Measurements from ENCODE around the gene MRPL51.
"Not testable (repeated sequence)": the region's sequence is repeated elsewhere in the genome, so short reads cannot be mapped to it uniquely, and the experiment has no call there.

The MRPL51 gene

DNA sequence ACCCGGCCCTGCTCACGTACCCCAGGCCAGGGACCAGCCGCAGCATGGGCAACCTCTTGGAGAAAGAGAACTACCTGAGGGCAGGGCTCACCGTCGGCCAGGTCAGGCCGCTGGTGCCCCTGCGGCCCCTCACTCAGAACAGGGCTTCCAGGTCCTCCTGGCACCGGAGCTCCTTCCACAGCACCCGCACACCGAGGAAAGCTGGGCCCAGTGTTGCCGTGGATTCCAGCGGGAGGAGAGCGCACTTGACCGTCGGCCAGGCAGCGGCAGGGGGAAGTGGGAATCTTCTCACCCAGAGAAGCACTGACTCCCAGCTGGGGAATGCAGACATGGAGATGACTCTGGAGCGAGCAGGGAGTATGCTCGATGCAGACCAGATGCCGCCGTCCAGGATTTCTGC is 14.6 kb downstream of the MRPL51 start:
- no peak for DNase-seq

DNA sequence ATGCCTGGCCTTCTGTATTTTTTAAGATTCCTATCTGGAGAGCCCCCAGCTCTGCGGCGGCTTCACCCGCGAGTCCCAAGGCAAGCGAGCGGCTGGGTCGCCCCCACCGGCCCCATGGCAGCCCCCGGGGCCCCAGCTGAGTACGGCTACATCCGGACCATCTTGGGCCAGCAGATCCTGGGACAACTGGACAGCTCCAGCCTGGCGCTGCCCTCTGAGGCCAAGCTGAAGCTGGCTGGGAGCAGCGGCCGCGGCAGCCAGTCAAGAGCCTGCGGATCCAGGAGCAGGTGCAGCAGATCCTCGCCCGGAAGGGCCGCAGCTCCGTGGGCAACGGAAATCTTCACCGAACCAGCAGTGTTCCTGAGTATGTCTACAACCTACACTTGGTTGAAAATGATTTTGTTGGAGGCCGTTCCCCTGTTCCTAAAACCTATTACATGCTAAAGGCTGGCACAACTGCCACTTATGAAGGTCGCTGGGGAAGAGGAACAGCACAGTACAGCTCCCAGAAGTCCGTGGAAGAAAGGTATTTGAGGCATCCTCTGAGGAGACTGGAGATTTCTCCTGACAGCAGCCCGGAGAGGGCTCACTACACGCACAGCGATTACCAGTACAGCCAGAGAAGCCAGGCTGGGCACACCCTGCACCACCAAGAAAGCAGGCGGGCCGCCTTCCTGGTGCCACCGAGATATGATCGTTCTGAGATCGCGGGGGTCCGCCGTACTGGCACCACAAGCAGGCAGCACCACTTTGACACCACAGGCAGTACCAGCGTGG is 15.3 kb downstream of the MRPL51 start:
- not testable (repeated sequence) for DNase-seq

DNA sequence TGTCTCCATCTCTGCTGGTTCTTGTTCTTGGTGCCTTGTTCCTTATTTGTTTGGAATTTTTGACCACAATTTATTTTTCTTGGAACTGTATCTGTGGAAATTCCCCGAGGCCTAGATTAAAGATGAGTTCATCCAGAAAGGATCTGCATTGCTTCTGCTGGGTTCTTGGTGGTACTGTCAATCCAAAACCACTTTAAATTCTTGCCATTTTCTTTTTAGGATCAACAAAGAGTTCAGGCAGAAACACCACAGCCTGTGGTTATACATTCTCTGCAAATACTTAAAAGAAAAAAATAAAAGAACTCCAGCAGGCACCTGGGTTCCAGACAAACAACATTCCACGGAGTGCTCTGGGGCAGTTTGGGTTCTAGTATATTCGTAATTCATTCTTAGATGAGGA is 16.6 kb downstream of the MRPL51 start:
- no peak for DNase-seq

DNA sequence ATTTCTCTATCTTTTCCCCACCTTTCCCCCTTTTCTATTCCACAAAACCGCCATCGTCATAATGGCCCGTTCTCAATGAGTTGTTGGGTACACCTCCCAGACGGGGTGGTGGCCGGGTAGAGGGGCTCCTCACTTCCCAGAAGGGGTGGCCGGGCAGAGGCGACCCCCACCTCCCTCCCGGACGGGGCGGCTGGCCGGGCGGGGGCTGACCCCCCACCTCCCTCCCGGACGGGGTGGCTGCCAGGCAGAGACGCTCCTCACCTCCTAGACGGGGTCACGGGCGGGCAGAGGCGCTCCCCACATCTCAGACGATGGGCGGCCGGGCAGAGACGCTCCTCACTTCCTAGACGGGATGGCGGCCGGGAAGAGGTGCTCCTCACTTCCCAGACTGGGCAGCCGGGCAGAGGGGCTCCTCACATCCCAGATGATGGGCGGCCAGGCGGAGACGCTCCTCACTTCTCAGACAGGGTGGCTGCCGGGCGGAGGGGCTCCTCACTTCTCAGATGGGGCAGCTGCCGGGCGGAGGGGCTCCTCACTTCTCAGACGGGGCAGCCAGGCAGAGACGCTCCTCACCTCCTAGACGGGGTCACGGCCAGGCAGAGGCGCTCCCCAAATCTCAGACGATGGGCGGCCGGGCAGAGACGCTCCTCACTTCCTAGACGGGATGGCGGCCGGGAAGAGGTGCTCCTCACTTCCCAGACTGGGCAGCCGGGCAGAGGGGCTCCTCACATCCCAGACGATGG is 17.7 kb downstream of the MRPL51 start:
- DNase-seq = not testable (repeated sequence)

DNA sequence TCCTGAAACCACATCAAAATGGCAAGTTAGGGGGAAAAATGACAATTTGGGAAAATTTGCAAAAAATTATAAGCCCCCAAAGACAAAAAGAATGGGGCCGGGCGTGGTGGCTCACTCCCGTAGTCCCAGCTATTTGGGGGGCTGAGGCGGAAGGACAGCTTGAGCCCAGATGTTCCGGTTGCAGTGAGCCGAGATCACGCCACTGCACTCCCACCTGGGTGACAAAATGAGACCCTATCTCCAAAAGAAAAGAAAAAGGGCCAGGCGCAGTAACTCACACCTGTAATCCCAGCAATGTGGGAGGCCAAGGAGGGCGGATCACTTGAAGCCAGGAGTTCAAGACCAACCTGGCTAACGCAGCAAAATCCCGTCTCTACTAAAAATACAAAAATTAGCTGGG is 20.6 kb downstream of the MRPL51 start:
- DNase-seq = no peak

DNA sequence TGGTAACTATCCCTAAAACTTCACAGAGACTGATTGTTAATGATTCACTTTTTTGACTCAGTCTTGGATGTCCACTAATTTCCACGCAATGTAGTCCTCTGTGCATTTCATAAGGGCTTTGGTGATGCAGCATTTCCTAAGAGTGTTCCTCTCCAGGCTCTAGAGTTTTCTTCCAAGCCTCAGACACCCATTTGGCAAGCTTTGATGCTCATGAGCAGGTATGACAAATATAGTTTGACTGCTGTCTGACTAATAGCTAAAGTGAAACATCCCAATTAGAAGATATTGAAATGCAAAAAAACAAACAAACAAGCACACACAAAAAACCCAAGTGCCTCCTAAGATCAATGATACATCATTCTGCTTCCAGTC is 21.1 kb downstream of the MRPL51 start:
- DNase-seq = no peak

DNA sequence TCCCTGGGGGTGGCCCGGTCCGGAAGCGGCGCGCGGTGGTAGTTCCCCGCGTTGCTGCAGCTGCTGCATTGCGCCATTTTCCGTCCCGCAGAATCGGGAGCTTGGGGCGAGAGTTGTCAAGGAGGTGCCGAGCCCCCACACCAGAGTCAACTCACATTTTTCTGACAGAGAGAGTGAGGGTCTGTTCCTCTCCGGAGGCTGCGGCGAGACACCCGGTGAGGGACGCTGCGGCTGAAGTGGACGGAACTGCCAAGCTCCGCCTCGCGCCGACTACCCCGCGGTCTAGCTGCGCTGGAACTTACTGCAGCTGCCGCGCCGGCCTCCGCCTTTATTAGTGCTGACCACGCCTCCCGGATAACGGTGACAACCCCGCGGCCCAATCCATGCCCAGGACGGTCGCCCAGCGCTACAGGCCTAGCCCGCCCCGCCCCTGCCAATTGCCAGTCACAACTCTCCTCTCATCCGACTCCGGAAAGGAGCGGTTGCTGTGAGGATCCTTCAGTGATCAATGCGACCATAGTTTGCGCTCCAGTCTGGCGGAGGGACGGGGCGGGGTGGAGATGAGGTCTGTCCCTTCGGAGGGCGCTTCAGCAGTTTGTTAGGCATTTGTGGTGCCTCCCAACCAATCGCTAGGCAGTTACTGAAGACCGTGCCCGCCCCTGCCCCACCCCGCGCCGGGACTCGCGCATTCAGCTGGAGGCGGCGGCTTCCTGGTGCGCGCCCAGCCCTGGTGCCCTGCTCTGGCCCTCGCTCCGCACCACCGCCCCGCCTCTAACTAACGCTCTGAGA is 22.5 kb downstream of the MRPL51 start, which contains the start of gene VAMP1:
Gene VAMP1, minus strand, starts transcription at position 303 of the 789 bp plus-strand sequence. Its CDS starts 146 bp downstream, at position 157.
- peak; percentile 99 for DNase-seq

DNA sequence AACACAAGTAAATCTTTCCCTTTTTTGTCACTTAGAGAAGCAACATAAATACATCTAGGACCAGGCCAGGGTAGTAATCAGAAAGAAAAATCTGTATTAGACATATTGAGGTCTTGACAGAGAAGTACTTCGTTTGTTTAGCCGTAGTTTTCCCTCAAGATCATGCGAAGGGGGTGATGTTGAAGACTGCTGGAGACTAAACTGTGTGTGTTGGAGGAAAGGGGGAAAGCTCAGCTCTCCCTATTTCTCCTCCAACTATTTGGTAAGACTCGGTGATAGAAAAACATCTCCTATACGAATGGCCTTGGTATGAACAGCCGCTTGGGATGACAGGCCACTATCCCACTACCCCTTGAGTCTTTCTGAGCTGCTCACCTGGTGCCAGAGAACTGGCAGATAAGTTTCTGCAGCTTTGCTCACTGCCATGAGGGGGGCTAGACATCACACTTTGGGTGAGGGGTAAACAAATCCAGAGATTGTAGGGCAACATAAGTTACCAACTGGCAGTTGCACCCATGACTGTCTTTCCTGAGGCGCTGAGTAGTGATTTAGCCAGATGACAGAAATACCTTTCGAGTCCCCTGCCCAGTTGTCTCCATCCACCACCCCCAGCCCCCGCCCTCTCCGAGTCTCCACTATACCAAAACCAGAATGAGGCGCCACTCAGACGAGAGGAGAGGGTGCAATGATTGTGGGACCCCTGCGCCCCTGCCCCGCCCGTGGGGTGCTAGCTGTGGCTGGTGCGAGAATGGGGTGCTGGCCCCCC is 23.3 kb downstream of the MRPL51 start:
- no peak for DNase-seq

DNA sequence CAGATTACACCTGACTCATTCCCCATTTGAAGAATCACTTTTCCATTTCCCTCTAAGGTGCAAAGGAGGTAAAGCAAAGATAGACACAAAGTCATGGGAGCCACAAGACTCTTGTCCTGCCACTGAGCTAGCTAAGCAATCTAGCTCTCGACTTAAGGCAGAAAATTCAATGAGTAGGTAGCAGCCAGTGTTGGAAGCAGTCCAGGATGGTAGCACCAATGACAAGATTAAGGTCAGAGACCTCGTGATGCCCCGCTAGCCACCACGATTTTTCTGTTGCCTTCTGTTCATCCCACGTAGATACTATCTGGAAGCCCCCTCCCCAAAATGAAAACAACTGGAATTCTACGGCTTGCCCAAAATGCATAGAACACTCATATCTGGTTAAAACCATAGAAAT is 24.0 kb downstream of the MRPL51 start:
- DNase-seq = peak; percentile 59

DNA sequence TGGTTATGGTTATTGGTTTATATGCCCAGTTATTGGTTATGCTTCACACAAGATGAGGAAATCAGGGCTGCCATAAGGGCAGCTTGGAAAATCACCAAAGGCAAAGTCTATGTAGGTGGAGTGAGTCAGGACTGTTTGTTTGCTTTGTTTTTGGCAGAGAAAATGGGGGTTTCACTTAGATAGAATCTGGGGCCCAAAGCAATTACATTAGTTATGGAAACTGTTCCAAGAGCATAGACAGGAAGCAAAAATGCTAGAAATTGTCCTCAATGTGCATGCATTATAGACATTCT is 24.8 kb downstream of the MRPL51 start:
- no peak for DNase-seq

DNA sequence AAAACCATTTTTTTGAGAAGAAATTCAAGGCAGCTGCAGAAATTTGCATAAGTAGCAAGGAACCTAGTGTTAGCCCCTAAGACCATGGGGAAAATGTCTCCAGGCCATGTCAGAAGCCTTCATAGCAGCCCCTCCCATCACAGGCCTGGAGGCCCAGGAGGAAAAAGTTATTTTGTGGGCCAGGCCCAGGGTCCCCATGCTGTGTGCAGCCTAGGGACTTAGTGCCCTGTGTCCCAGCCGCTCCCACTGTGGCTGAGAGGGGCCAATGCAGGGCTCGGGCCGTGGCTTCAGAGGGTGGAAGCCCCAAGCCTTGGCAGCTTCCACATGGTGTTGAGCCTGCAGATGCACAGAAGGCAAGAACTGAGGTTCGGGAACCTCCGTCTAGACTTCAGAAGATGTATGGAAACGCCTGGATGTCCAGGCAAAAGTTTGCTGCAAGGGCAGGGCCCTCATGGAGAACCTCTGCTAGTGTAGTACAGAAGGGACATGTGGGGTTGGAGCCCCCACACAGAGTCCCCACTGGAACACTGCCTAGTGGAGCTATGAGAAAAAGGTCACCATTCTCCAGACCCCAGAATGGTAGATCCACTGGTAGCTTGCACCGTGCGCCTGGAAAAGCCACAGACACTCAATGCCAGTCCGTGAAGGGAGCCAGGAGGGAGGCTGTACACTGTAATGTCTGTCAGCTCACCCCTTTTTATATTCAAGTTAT is 25.3 kb downstream of the MRPL51 start:
- DNase-seq = peak; percentile 57

DNA sequence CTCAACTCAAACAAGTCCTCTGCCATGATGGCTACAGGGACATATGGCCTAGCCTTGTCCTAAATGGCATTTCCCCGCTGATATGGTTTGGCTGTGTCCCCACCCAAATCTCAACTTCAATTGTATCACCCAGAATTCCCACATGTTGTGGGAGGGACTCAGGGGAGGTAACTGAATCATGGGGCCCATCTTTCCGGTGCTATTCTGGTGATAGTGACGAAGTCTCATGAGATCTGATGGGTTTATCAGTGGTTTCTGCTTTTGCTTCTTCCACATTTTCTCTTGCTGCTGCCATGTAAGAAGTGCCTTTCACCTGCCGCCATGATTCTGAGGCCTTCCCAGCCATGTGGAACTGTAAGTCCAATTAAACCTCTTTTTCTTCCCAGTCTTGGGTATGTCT is 26.3 kb downstream of the MRPL51 start:
- peak; percentile 47 for DNase-seq

DNA sequence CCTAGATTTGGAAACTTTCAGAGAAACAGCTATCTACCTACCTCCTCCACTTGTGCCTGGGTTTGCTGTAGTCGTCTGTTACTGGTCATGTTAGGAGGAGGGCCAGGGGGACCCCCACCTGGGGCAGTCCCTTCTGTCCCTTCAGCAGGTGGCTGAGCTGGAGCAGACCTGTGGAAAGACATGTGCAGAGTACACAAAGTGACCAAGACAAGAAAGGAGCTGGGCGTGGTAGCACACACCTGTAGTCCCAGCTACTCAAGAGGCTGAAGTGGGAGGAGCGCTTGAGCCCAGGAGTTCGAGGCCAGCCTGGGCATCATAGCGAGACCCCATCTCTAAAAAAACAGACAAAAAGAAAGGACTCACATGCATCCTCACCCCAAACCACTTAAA is 26.9 kb downstream of the MRPL51 start:
- peak; percentile 55 for DNase-seq

DNA sequence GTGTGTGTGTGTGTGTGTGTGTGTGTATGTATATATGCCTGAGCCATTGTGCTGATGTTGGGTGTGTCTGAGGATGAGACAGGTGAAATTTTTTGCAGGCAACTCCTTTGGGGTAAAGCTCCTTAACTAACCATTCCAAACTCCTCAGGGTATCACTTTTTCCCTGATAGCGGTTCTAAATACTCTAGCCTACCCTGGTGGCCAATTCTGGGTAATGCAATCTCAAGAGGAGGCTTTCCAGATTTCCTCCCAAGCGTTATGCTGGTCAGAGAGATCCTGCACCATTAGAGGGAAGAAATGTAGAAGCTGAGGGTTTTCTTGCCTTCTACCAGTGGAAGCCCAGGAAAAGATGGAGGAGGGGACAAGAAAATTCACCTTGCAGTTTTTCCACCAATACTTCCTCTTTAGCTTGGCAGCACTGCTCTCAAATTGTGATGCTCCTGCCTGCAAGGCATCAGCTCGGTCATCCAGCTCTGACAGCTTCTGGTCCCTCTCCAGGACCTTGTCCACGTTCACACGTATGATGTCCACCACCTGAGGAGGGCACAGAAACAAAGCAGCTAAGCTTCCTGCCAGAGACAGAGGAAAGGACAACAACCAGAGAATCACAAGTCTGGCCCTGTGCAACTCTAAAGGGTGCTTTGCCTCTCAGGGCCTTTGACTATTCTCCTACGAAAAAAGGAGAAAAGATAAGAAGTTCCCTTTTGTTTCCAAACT is 27.4 kb downstream of the MRPL51 start:
- peak; percentile 69 for DNase-seq

DNA sequence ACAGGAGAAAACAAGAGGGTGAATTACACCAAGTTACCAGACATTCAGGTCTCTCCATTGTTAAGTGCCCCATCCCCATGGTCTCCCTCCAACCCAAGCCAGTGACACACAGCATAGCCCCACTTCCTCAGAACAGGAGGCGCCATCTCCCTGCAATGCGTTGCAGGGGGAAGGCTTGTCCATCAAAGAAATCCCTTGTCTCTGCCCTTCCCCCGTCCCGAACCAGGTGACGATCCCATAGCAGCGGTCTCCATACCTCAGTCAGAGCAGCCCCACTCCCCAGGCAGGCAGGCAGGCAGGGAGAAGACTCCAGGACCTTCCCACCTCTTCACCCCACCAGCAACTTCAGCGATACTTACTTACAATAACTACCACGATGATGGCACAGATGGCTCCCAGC is 28.5 kb downstream of the MRPL51 start:
- peak; percentile 57 for DNase-seq

DNA sequence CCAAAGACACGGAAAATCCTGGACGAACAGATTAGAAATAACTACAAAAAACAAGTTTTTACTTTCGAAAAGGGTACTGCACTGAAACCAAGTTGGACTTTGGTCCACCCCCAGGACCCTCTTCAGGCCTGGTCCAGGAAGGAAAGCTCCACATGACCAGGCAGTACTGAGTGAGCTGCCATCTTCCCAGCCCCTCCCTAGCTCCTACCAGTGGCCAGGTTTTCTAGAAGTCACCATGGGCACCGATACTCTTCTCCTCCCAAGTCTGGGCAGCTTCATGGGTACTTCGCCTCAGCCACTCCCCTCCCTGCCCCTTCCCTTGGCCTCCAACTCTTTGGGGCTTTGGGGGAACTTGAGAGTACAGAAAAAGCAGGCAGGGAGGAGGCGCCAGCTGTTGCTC is 29.2 kb downstream of the MRPL51 start:
- no peak for DNase-seq

DNA sequence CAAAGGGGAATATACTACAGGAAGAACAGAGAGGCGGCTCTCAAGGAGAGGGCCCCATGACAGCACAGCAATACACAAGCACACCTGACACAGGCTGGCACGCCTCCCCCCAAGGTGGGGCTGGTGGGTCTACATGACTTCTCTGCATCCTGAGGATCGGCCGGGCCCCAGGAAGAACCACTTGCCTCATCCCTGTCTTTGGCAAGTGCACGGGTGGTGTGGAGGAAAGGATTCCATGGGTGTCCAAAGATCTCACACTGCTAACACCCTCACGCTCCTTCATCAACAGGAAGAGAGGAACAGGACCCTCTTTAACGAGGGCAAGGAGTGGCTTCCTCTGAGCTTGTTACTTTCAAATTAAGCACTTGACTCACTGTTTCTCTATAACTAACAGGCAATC is 29.8 kb downstream of the MRPL51 start:
- DNase-seq = no peak

DNA sequence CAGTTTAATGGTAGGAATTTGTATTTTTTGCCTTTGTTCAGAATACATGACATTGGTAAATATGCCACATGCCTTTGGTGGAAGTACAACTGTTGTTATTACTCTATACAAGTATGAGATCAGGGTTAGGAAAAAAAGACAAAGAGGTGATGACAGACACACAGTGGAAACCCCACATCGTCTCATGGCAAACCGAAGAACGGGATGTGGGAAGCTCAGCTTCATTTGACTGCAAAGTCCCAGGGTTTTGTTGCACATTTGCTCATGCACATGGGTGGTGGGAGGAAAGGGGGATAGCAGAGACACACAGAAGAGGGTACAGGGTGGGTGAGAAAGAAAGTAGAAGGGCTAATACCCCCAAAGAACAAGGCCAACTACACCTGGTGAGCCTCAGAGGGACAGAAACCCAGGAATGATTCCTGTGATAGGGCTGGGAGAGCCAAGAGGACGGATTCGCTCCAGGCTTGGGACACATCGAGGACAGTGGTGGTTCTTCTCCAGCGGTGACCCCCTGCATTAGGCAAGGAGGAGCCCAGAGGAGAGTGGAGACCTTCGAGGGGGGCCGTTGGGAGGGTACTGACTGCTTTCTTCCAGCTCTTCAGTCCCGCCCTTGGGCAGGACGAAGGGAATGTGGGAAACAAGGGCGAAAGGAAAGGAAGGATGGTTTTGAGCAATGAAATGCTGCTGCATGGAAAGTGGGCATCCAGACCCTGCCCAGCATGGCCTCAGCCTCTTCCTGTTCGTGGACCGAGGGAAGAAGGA is 30.6 kb downstream of the MRPL51 start:
- DNase-seq = peak; percentile 72

DNA sequence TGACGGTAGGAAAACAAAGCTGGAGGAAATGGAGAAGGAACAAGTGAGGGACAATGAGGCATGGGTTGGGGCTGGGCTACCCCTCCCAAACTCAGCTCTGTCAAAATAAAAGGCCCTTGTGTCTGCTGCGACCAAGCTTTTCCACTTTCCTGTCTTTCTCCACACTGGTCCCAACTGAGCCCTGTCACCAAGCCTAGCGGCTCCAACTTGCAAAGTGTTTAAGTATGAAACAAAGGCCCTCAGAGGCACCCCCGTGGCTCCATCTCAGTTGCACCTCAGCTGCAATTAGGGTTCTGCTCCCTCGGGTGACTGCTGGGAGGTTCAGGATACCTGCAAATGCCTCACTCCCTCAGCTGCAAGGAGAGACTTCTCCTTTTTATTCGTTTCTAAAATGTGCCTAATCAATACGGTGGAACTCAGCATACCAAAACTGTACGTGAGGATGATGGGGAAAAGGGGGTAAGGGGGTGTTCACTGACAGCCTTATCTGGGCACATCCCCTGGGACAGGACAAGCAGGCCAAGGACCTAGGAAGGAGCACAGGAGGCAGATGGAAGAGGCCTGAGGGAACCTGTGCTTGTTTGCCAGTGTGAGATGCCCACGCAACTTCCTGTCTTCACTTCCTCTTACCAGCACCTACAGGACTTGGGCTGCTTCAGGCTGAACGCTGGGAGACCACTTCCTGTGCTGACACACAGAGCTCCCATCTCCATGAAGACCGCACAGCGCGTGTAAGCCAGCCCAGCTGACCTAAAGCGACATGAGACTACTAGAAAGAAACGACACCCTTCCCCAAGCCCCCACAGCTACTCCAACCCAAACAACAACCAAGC is 31.4 kb downstream of the MRPL51 start:
- peak; percentile 88 for DNase-seq

Data from activated CD8-positive, alpha-beta memory T cell treated with anti-CD3 and anti-CD28 coated beads for 24 hours (primary cell).